Measurements from ENCODE around the gene LSM5.
A peak's percentile ranks its signal among the peaks of the same experiment; 100 is the strongest.
"Not testable (repeated sequence)": the region's sequence is repeated elsewhere in the genome, so short reads cannot be mapped to it uniquely, and the experiment has no call there.

Gene LSM5

GRCh38 chr7:32496052-32496813 is 6.1 kb upstream of the LSM5 start:
- in situ Hi-C loops (cut with HindIII; ENCODE audit: low pct_unique_long_range_greater_than_20kb, low sequenced_read_pairs), result no loop called here
- no peak for TF ChIP-seq JUND (IDR thresholded peaks at IDR 0.05; ENCODE audit: low read depth)
- peak in 1 of 2 experiments; percentile 42 for DNase-seq (ENCODE audit: low read depth in 1 of 2, low spot score in 1 of 2)

GRCh38 chr7:32495298-32496051 is 5.3 kb upstream of the LSM5 start, which contains the start of gene AVL9:
Gene AVL9 (plus strand): TSS chr7:32495489. CDS start chr7:32495710, 221 bp downstream.
- DNase-seq (ENCODE audit: low read depth in 1 of 2, low spot score in 1 of 2), result peak; percentile 91 to 98
- in situ Hi-C loops (cut with HindIII; ENCODE audit: low pct_unique_long_range_greater_than_20kb, low sequenced_read_pairs), result no loop called here

DNA sequence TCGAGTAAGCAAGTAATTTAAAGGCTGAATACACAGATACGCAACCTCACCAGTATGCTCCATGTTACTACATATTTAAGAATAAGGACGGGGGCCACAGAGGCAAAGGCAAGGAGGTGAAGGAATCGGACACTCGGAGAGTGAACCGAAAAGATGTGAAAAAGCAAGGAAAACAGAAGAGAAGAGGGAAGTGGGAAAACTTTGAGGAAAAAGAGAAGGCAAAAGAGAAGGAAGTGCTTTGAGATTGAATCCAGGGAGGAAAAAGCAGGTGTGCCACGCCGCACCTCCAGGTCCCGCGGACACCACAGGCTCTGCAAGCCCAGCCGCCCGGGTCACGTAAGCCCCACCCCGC is 4.7 kb upstream of the LSM5 start:
- DNase-seq (ENCODE audit: low read depth in 1 of 2, low spot score in 1 of 2), result no peak
- TF ChIP-seq JUND (IDR thresholded peaks at IDR 0.05; ENCODE audit: low read depth), result no peak
- in situ Hi-C loops (cut with HindIII; ENCODE audit: low pct_unique_long_range_greater_than_20kb, low sequenced_read_pairs), result no loop called here

More at GRCh38 chr7:32495298-32496051, 5.3 kb upstream of the LSM5 start, which contains the start of gene AVL9:
- no peak for TF ChIP-seq JUND (IDR thresholded peaks at IDR 0.05; ENCODE audit: low read depth)

- no peak for TF ChIP-seq JUND (IDR thresholded peaks at IDR 0.05; ENCODE audit: low read depth)
Observed at GRCh38 chr7:32489788-32490126, 423 bp downstream of the LSM5 start.

DNA sequence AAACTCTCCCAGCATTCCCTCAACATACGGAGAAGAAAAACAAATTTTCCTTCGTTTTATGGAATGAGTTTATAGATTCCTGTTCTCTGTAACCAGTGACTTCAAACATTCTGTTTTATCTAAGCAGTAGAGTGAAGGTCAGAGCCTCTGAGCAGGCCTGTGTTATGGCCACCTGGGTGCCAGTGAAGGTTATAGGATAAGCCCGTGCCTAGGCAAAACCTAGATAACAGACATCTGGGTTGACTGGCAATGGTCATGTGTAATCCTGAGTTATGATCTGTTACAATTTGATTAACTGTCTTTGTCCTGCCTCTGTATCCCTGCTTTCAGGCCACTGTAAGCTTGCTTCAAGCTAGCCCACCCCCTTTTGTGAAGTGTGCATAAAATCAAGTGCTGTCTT is 8.3 kb downstream of the LSM5 start:
- DNase-seq (ENCODE audit: low read depth in 1 of 2, low spot score in 1 of 2), result no peak
- TF ChIP-seq JUND (IDR thresholded peaks at IDR 0.05; ENCODE audit: low read depth), result no peak
- in situ Hi-C loops (cut with HindIII; ENCODE audit: low pct_unique_long_range_greater_than_20kb, low sequenced_read_pairs), result no loop called here

More at GRCh38 chr7:32489788-32490126, 423 bp downstream of the LSM5 start:
- DNase-seq (ENCODE audit: low read depth in 1 of 2, low spot score in 1 of 2), result no peak
- in situ Hi-C loops (cut with HindIII; ENCODE audit: low pct_unique_long_range_greater_than_20kb, low sequenced_read_pairs), result no loop called here

GRCh38 chr7:32481176-32481575 is 9.0 kb downstream of the LSM5 start:
- no peak for TF ChIP-seq JUND (IDR thresholded peaks at IDR 0.05; ENCODE audit: low read depth)
- in situ Hi-C loops (cut with HindIII; ENCODE audit: low pct_unique_long_range_greater_than_20kb, low sequenced_read_pairs), result no loop called here
- no peak for DNase-seq (ENCODE audit: low read depth in 1 of 2, low spot score in 1 of 2)

DNA sequence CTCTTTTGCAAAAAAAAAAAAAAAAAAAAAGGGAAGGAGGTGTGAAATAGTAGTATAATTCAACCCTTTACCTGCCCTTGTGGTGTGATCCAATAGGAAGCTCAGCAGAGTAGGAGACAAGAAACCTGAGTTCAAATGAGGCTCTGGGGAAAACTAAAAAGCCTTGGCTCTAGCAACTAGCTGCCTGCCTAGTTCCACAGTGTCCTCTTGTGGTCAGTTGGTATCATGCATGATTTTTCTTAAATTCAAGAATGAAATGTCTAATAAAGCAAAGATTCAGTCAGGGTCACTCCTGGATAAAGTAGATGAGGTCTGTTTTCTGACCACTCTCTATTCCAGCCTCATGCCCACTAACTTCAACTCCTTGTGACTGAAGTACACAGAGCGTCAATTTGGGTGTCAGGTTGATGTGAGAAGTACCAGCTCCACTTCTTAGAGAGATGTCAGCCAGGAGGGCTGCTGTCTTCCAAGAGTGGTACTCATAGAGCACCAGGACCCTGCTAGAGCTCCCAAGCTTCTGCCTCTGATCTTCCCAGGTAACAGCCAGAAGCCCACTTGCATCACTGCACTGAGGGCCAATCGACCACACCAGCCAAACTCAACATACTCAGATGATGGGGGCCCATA is 10.5 kb downstream of the LSM5 start:
- TF ChIP-seq JUND (IDR thresholded peaks at IDR 0.05; ENCODE audit: low read depth), result no peak
- DNase-seq (ENCODE audit: low read depth in 1 of 2, low spot score in 1 of 2), result peak; percentile 38 to 83
- in situ Hi-C loops (cut with HindIII; ENCODE audit: low pct_unique_long_range_greater_than_20kb, low sequenced_read_pairs), result no loop called here

- no peak for TF ChIP-seq JUND (IDR thresholded peaks at IDR 0.05; ENCODE audit: low read depth)
- in situ Hi-C loops (cut with HindIII; ENCODE audit: low pct_unique_long_range_greater_than_20kb, low sequenced_read_pairs), result no loop called here
- DNase-seq (ENCODE audit: low read depth in 1 of 2, low spot score in 1 of 2), result no peak
Observed at GRCh38 chr7:32477649-32477980, 12.6 kb downstream of the LSM5 start.

DNA sequence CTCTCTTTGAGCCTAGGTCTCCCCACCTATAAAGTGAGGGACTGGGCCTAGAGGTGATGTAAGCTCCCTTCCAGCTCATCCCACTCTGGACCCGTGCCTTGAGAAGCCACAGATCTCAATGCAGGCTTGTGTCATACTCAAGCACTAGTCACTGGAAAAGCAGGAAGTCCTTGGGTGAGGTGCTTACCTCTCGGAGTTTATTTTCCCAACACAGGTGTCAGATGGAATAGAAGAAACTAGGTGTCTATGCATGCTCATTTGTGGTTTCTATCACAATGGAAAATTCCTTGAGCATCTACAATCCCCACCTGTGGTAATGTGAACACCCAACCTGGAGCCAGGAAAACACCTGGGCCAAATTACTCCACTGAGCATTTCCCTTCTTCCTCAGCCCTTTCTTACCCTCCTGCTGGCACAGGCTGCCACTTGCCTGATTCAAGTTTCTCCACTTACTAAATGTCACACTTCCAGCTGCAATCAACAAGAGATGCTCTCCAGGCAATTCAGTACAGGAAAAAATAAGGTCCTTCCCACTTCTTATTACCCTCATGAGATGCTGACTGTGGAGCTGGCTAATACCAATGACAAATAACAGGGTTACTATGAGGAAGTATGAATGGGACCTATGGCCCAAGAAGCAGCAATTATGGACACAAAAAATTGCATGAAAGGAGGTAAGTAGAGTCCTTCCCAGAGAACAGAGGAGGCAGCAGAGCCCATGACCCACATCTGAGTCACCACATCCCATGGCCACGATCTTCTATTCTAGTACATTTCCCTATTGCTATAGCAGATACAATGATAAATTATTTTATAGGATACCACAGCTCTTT is 13.1 kb downstream of the LSM5 start:
- in situ Hi-C loops (cut with HindIII; ENCODE audit: low pct_unique_long_range_greater_than_20kb, low sequenced_read_pairs), result no loop called here
- no peak for TF ChIP-seq JUND (IDR thresholded peaks at IDR 0.05; ENCODE audit: low read depth)
- DNase-seq (ENCODE audit: low read depth in 1 of 2, low spot score in 1 of 2), result peak in 1 of 2 experiments; percentile 70

DNA sequence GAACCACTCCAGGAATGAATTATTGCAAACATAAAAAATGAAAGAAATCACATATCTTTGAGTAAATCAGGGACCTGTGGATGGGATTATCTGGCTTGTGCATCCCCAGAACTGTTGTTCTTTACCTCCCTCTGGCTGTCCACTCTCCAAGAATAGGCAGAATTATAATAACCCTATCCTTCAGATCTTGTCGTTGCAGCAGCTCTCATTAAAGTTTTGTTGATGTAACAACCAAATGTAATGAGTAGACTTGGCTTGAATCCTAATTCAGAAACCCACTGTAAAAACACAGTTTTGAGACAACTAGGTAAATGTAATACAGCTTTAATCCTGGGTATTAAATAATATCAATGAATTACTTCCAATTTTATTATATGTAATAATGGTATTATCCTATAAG is 16.2 kb downstream of the LSM5 start:
- DNase-seq (ENCODE audit: low read depth in 1 of 2, low spot score in 1 of 2), result peak in 1 of 2 experiments; percentile 51
- no peak for TF ChIP-seq JUND (IDR thresholded peaks at IDR 0.05; ENCODE audit: low read depth)
- in situ Hi-C loops (cut with HindIII; ENCODE audit: low pct_unique_long_range_greater_than_20kb, low sequenced_read_pairs), result no loop called here

DNA sequence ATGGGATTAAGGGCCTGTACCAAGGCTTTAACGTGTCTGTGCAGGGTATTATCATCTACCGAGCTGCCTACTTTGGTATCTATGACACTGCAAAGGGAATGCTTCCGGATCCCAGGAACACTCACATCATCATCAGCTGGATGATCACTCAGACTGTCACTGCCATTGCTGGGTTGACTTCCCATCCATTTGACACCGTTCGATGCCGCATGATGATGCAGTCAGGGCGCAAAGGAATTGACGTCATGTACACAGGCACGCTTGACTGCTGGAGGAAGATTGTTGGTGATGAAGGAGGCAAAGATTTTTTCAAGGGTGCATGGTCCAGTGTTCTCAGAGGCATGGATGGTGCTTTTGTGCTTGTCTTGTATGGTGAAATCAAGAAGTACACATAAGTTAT is 18.2 kb downstream of the LSM5 start:
- no peak for DNase-seq (ENCODE audit: low read depth in 1 of 2, low spot score in 1 of 2)
- in situ Hi-C loops (cut with HindIII; ENCODE audit: low pct_unique_long_range_greater_than_20kb, low sequenced_read_pairs), result no loop called here
- no peak for TF ChIP-seq JUND (IDR thresholded peaks at IDR 0.05; ENCODE audit: low read depth)

- no peak for TF ChIP-seq JUND (IDR thresholded peaks at IDR 0.05; ENCODE audit: low read depth)
Observed at GRCh38 chr7:32470871-32471270, 19.3 kb downstream of the LSM5 start.

GRCh38 chr7:32470004-32470403 is 20.2 kb downstream of the LSM5 start:
- DNase-seq (ENCODE audit: low read depth in 1 of 2, low spot score in 1 of 2); in situ Hi-C loops (cut with HindIII; ENCODE audit: low pct_unique_long_range_greater_than_20kb, low sequenced_read_pairs): not testable (repeated sequence)

More at GRCh38 chr7:32470871-32471270, 19.3 kb downstream of the LSM5 start:
- no peak for DNase-seq (ENCODE audit: low read depth in 1 of 2, low spot score in 1 of 2)
- in situ Hi-C loops (cut with HindIII; ENCODE audit: low pct_unique_long_range_greater_than_20kb, low sequenced_read_pairs), result no loop called here

GRCh38 chr7:32464641-32465416 is 25.4 kb downstream of the LSM5 start:
- in situ Hi-C loops (cut with HindIII; ENCODE audit: low pct_unique_long_range_greater_than_20kb, low sequenced_read_pairs); DNase-seq (ENCODE audit: low read depth in 1 of 2, low spot score in 1 of 2): not testable (repeated sequence)

Measured in T47D (cell line).